Kidney epithelial cell (primary cell): ENCODE measurements around the gene TMEM132D. TPM values are rescaled to one million over a fixed set of nuclear protein-coding genes. Genes with fewer than 3 reads are reported as not detected.

Source experiments
- DNase-seq: peaks from one replicate; pipeline ENCODE4 v3.0.0-alpha.2; 2010; ENCODE audit warnings: low read depth
- H3K27me3 ChIP-seq: 2 replicates; pipeline ENCODE4 v1.6.0; 2011; ENCODE audit warnings: low read length; ENCODE audit not compliant: control insufficient read depth, insufficient read depth
- H3K36me3 ChIP-seq: 2 replicates; pipeline ENCODE4 v1.5.1; 2011; ENCODE audit warnings: low read length; ENCODE audit not compliant: control insufficient read depth, insufficient read depth
- H3K4me3 ChIP-seq: 2 replicates; pipeline ENCODE4 v1.5.1; 2011; ENCODE audit warnings: low read depth, mild to moderate bottlenecking, control low read depth, low read length
- CTCF ChIP-seq: IDR thresholded peaks from 2 replicates; pipeline ENCODE4 v1.5.1; 2011; ENCODE audit warnings: mild to moderate bottlenecking, moderate library complexity, low read length, control low read depth, inconsistent platforms; ENCODE audit not compliant: insufficient read depth, poor library complexity, severe bottlenecking
- total RNA-seq: library from RNA; depleted of rRNA; stranded (reverse); fragments of >200 nt; gene quantifications from 2 replicates; pipeline ENCODE4 v1.2.3, GENCODE V29; 2015

TMEM132D gene
- total RNA-seq, 1 donor from 2014 or later = 6.4 TPM

GRCh38 chr12:129566800-129567199 is 337.0 kb downstream of the TMEM132D start:
- DNase-seq = no peak
- no peak for TF ChIP-seq CTCF
- Histone ChIP-seq H3K27me3 (no peaks in the 10 kb centered on the region), H3K36me3 (no peaks in the 10 kb centered on the region), H3K4me3 (no peak overlapping the region)

GRCh38 chr12:129564768-129565167 is 339.1 kb downstream of the TMEM132D start:
- H3K4me3 ChIP-seq = no peak overlapping the region
- H3K36me3 ChIP-seq = no peaks in the 10 kb centered on the region
- no peak for DNase-seq
- no peaks in the 10 kb centered on the region for H3K27me3 ChIP-seq
- TF ChIP-seq CTCF = no peak

GRCh38 chr12:129563266-129563665 is 340.6 kb downstream of the TMEM132D start:
- H3K36me3 ChIP-seq = no peaks in the 10 kb centered on the region
- TF ChIP-seq CTCF = no peak
- H3K27me3 ChIP-seq = no peaks in the 10 kb centered on the region
- DNase-seq = no peak
- H3K4me3 ChIP-seq = no peak overlapping the region

GRCh38 chr12:129561304-129561703 is 342.5 kb downstream of the TMEM132D start:
- Histone ChIP-seq H3K36me3 (no peaks in the 10 kb centered on the region), H3K27me3 (no peaks in the 10 kb centered on the region), H3K4me3 (no peak overlapping the region)
- DNase-seq = no peak
- TF ChIP-seq CTCF = no peak

- no peak for TF ChIP-seq CTCF
- no peaks in the 10 kb centered on the region for H3K36me3 ChIP-seq
- DNase-seq = no peak
- no peak overlapping the region for H3K4me3 ChIP-seq
- H3K27me3 ChIP-seq = no peaks in the 10 kb centered on the region
Observed at GRCh38 chr12:129559776-129560175, 344.0 kb downstream of the TMEM132D start.

GRCh38 chr12:129558036-129558435 is 345.8 kb downstream of the TMEM132D start:
- H3K27me3 ChIP-seq = no peaks in the 10 kb centered on the region
- H3K4me3 ChIP-seq = no peak overlapping the region
- TF ChIP-seq CTCF = no peak
- no peak for DNase-seq
- H3K36me3 ChIP-seq = no peaks in the 10 kb centered on the region
